H1 (cell line): ENCODE results near the gene MYH6. TPM values are rescaled to one million over a fixed set of nuclear protein-coding genes. Genes with fewer than 3 reads are reported as not detected.

Experiments
- CTCF ChIA-PET: fragments of 300-600 bp; sonication (Branson Sonifier 250); formaldehyde crosslinking; loops from one replicate; lab custom pipeline; 2021; ENCODE audit not compliant: partially characterized antibody; lab: Charles Lee
- POLR2A ChIA-PET: fragments of 300-600 bp; sonication (Branson Sonifier 250); formaldehyde crosslinking; loops from one replicate; lab custom pipeline; 2021; ENCODE audit warnings: inconsistent platforms; ENCODE audit not compliant: partially characterized antibody; lab: Charles Lee
- DNase-seq, 2 experiments: peaks; one replicate each; pipeline versions ENCODE4 v3.0.0 to v3.0.0-alpha.2; 2010 to 2022; ENCODE audit warnings: low spot score in 2 of 2, low read depth in 1 of 2, mixed read lengths in 1 of 2
- FAIRE-seq: peaks from 2 replicates; lab custom pipeline; 2011; peaks lifted over from hg19 to GRCh38; lab: Jason Lieb, UNC
- H2AFZ ChIP-seq: 2 replicates; pipeline ENCODE4 v1.8.1; 2012; ENCODE audit warnings: low read length, inconsistent platforms
- H2AK5ac ChIP-seq: 2 replicates; pipeline ENCODE4 v1.6.1; 2013; ENCODE audit warnings: low read depth, low read length
- H2BK120ac ChIP-seq: replicated peaks from 2 replicates; pipeline ENCODE3; 2013; ENCODE audit warnings: low read depth, low read length, inconsistent platforms
- H2BK12ac ChIP-seq: 2 replicates; pipeline ENCODE4 v1.6.1; 2013; ENCODE audit warnings: low read depth, low read length
- H2BK15ac ChIP-seq: 2 replicates; pipeline ENCODE4 v1.6.1; 2013; ENCODE audit warnings: low read length
- H2BK20ac ChIP-seq: 2 replicates; pipeline ENCODE4 v1.6.1; 2013; ENCODE audit warnings: low read length
- H2BK5ac ChIP-seq: 2 replicates; pipeline ENCODE4 v1.6.1; 2013; ENCODE audit warnings: low read depth, low read length
- H3K14ac ChIP-seq: 2 replicates; pipeline ENCODE4 v1.6.1; 2013; ENCODE audit warnings: inconsistent platforms; ENCODE audit not compliant: insufficient read length
- H3K18ac ChIP-seq: 2 replicates; pipeline ENCODE4 v1.6.1; 2013; ENCODE audit warnings: low read length; ENCODE audit errors: extremely low read depth
- H3K23ac ChIP-seq: 2 replicates; pipeline ENCODE4 v1.6.1; 2013; ENCODE audit warnings: inconsistent platforms; ENCODE audit not compliant: insufficient read length
- H3K23me2 ChIP-seq: 2 replicates; pipeline ENCODE4 v1.6.1; 2013; ENCODE audit warnings: low read depth, low read length
- H3K27ac ChIP-seq: 2 replicates; pipeline ENCODE4 v1.6.1; 2011; ENCODE audit warnings: low read depth, low read length, inconsistent platforms
- H3K27me3 ChIP-seq, 4 experiments: replicated peaks in 1 of 4; 1 replicate in 1 of 4; 2 replicates in 3 of 4; pipeline versions ENCODE4 v1.6.1 to v1.8.1; 2011 to 2013; ENCODE audit warnings: low read length in 3 of 4, mild to moderate bottlenecking in 3 of 4, inconsistent platforms in 2 of 4, mixed read lengths in 2 of 4, moderate library complexity in 1 of 4; ENCODE audit not compliant: control insufficient read depth in 3 of 4, insufficient read depth in 3 of 4; ENCODE audit errors: extremely low read depth in 1 of 4
- H3K36me3 ChIP-seq, 4 experiments: 2 replicates each; pipeline versions ENCODE4 v1.6.1 to v1.8.1; 2011 to 2013; ENCODE audit warnings: mild to moderate bottlenecking in 4 of 4, low read length in 3 of 4, moderate library complexity in 2 of 4, control low read depth in 1 of 4, inconsistent platforms in 1 of 4; ENCODE audit not compliant: insufficient read depth in 4 of 4, control insufficient read depth in 2 of 4
- H3K4ac ChIP-seq: replicated peaks from 2 replicates; pipeline ENCODE3; 2013; ENCODE audit warnings: low read length, low read depth, mixed read lengths, inconsistent platforms; ENCODE audit not compliant: insufficient read length
- H3K4me1 ChIP-seq, 4 experiments: replicated peaks in 1 of 4; 1 replicate in 1 of 4; 2 replicates in 3 of 4; pipeline versions ENCODE4 v1.6.1 to v1.8.1; 2011 to 2013; ENCODE audit warnings: low read length in 3 of 4, inconsistent platforms in 2 of 4, mixed read lengths in 1 of 4; ENCODE audit not compliant: insufficient read depth in 4 of 4, control insufficient read depth in 3 of 4
- H3K4me2 ChIP-seq, 2 experiments: 2 replicates each; pipeline versions ENCODE4 v1.6.1 to v1.8.1; 2011 to 2013; ENCODE audit warnings: low read depth in 2 of 2, low read length in 2 of 2, control low read depth in 1 of 2, inconsistent platforms in 1 of 2, mild to moderate bottlenecking in 1 of 2; ENCODE audit not compliant: insufficient read depth in 1 of 2
- H3K4me3 ChIP-seq, 4 experiments: fragments of 200-600, 300-600 bp in 1 of 4; sonication (generic), shearing (Covaris generic), sonication (Bioruptor Twin) in 1 of 4; 2 replicates each; pipeline versions ENCODE4 v1.5.1 to v1.8.1; 2011 to 2016; ENCODE audit warnings: low read length in 4 of 4, low read depth in 3 of 4, control low read depth in 2 of 4, inconsistent platforms in 2 of 4, mild to moderate bottlenecking in 2 of 4, mixed read lengths in 1 of 4, moderate library complexity in 1 of 4; ENCODE audit not compliant: insufficient read depth in 2 of 4; ENCODE audit errors: extremely low read depth in 1 of 4
- H3K56ac ChIP-seq: replicated peaks from 2 replicates; pipeline ENCODE3; 2013; ENCODE audit warnings: low read depth, mild to moderate bottlenecking, mixed read lengths, low read length, inconsistent platforms; ENCODE audit not compliant: insufficient read length
- H3K79me1 ChIP-seq: 2 replicates; pipeline ENCODE4 v1.6.1; 2013; ENCODE audit warnings: low read depth, low read length, control low read depth
- H3K79me2 ChIP-seq, 2 experiments: 2 replicates each; pipeline versions ENCODE4 v1.6.1 to v1.8.1; 2012 to 2013; ENCODE audit warnings: low read length in 2 of 2, mild to moderate bottlenecking in 2 of 2, inconsistent platforms in 1 of 2; ENCODE audit not compliant: insufficient read depth in 2 of 2, control insufficient read depth in 1 of 2
- H3K9ac ChIP-seq, 4 experiments: replicated peaks in 1 of 4; 1 replicate in 1 of 4; 2 replicates in 3 of 4; pipeline versions ENCODE4 v1.6.1 to v1.8.1; 2011 to 2013; ENCODE audit warnings: low read depth in 3 of 4, low read length in 3 of 4, control low read depth in 2 of 4, mild to moderate bottlenecking in 2 of 4, moderate library complexity in 2 of 4, inconsistent platforms in 1 of 4; ENCODE audit errors: extremely low read depth in 1 of 4
- H3K9me3 ChIP-seq, 2 experiments: 2 replicates each; pipeline versions ENCODE4 v1.6.1 to v1.8.1; 2012 to 2013; ENCODE audit warnings: mild to moderate bottlenecking in 2 of 2, moderate library complexity in 2 of 2, control low read depth in 1 of 2, inconsistent platforms in 1 of 2, low read depth in 1 of 2, low read length in 1 of 2, mixed read lengths in 1 of 2; ENCODE audit not compliant: insufficient read depth in 2 of 2
- H4K20me1 ChIP-seq, 2 experiments: replicated peaks in 1 of 2; 2 replicates each; pipeline versions ENCODE3 to v1.8.1; 2011 to 2013; ENCODE audit warnings: inconsistent platforms in 2 of 2, low read length in 2 of 2, mild to moderate bottlenecking in 1 of 2; ENCODE audit not compliant: insufficient read depth in 2 of 2, control insufficient read depth in 1 of 2
- H4K5ac ChIP-seq: 2 replicates; pipeline ENCODE4 v1.6.1; 2013; ENCODE audit warnings: low read length, low read depth, mixed read lengths, inconsistent platforms; ENCODE audit not compliant: insufficient read length
- H4K8ac ChIP-seq: 2 replicates; pipeline ENCODE4 v1.8.0; 2013; ENCODE audit warnings: mild to moderate bottlenecking, moderate library complexity, low read length, inconsistent platforms; ENCODE audit not compliant: insufficient read depth; ENCODE audit errors: extremely low read depth
- H4K91ac ChIP-seq: replicated peaks from 2 replicates; pipeline ENCODE3; 2013; ENCODE audit warnings: low read length, mixed read lengths, inconsistent platforms; ENCODE audit not compliant: insufficient read length
- EP300 ChIP-seq, 2 experiments: IDR thresholded peaks; 1 replicate in 1 of 2; 2 replicates in 1 of 2; pipeline ENCODE4 v1.6.1; 2011 to 2012; ENCODE audit warnings: low read depth in 2 of 2, low read length in 2 of 2, mild to moderate bottlenecking in 2 of 2, borderline replicate concordance in 1 of 2, inconsistent platforms in 1 of 2, moderate library complexity in 1 of 2
- GTF2F1 ChIP-seq: IDR thresholded peaks from 2 replicates; pipeline ENCODE4 v1.6.1; 2012; ENCODE audit warnings: low read depth, low read length, improper control_type of control experiment, borderline replicate concordance
- KDM1A ChIP-seq: fragments of 200-600, 300-600 bp; sonication (generic); IDR thresholded peaks from 2 replicates; pipeline ENCODE4 v1.7.1; 2016; ENCODE audit warnings: mild to moderate bottlenecking, low read length, borderline replicate concordance
- KDM5A ChIP-seq: fragments of 200-600 bp; IDR thresholded peaks from 2 replicates; pipeline ENCODE4 v1.7.1; 2012; ENCODE audit warnings: mild to moderate bottlenecking, low read length, inconsistent platforms, mixed read lengths
- MAFK ChIP-seq: IDR thresholded peaks from 2 replicates; pipeline ENCODE4 v1.6.1; 2012; ENCODE audit warnings: low read depth, mild to moderate bottlenecking, improper control_type of control experiment, low read length
- RBBP5 ChIP-seq: IDR thresholded peaks from 2 replicates; pipeline ENCODE4 v1.7.1; 2012; ENCODE audit warnings: low read depth, mild to moderate bottlenecking, inconsistent platforms, low read length, moderate library complexity, borderline replicate concordance
- SP2 ChIP-seq: IDR thresholded peaks from 2 replicates; pipeline ENCODE4 v1.6.1; 2012; ENCODE audit warnings: mild to moderate bottlenecking, low read length, inconsistent platforms
- USF2 ChIP-seq: IDR thresholded peaks from 2 replicates; pipeline ENCODE4 v1.6.1; 2011; ENCODE audit warnings: low read length, improper control_type of control experiment
- YY1 ChIP-seq: IDR thresholded peaks from 2 replicates; pipeline ENCODE4 v1.6.1; 2011; ENCODE audit warnings: low read depth, mild to moderate bottlenecking, low read length
- WGBS, 2 experiments: shearing (Covaris generic) in 1 of 2; methylation state at CpG; one replicate each; pipeline versions ENCODE4 v1.1.6 to v1.1.7; 2013 to 2015; ENCODE audit warnings: low lambda C conversion rate in 2 of 2, mixed read lengths in 2 of 2, inconsistent platforms in 1 of 2, low coverage in 1 of 2, missing lambda C conversion rate in 1 of 2; ENCODE audit not compliant: insufficient replicate concordance in 2 of 2, insufficient coverage in 1 of 2, insufficient read length in 1 of 2; ENCODE audit errors: extremely low coverage in 1 of 2, missing lambda C conversion rate in 1 of 2; 5-methylcytosine and 5-hydroxymethylcytosine counted together
- long read RNA-seq, 2 experiments: library from RNA in 1 of 2; library from capped mRNA in 1 of 2; stranded (forward); transcript quantifications; one replicate each; pipeline ENCODE4 v2.0.0, GENCODE V29; 2021; ENCODE audit warnings: inconsistent platforms in 1 of 2
- polyA minus RNA-seq, 3 experiments: library from RNA; depleted of rRNA, polyadenylated mRNA; stranded (reverse); fragments of >200 nt; gene quantifications; 1 replicate in 2 of 3; 2 replicates in 1 of 3; pipeline ENCODE4 v1.2.3, GENCODE V29; 2011
- polyA plus RNA-seq, 7 experiments: library from polyadenylated mRNA; depleted of rRNA in 3 of 7; stranded (reverse) in 5 of 7; unstranded in 2 of 7; fragments of >200 nt in 5 of 7; fragments of 200-250 nt in 2 of 7; gene quantifications; 1 replicate in 5 of 7; 2 replicates in 1 of 7; 4 replicates in 1 of 7; pipeline versions ENCODE4 v1.2.1 to v1.2.3, GENCODE V29; 2011 to 2013; ENCODE audit warnings: missing spikeins in 2 of 7, mixed read lengths in 2 of 7
- total RNA-seq: library from RNA; stranded (reverse); fragmentation: NEBNext Ultra II Directional; extraction: Animal tissue kit (Norgen Biotek cat#: 25700); gene quantifications from 2 replicates; pipeline ENCODE4 v1.2.1, GENCODE V29; 2021

MYH6 gene
- not detected in 2 replicates for total RNA-seq
- polyA plus RNA-seq (2011; rRNA removed) = 0.03 and 0.05 TPM in 2 replicates
- 0.06 TPM for polyA plus RNA-seq (2011; cell fraction: cytosol; rRNA removed)
- polyA plus RNA-seq (2011; cell fraction: nucleus; rRNA removed) = 0.16 TPM
- polyA plus RNA-seq (2012, experiment 1 of 2) = 0.04 to 0.08 TPM (median 0.08 TPM) in 3 of 4 replicates, not detected in the other
- not detected for polyA plus RNA-seq (2012, experiment 2 of 2)
- polyA plus RNA-seq (2013, experiment 1 of 2) = 0.04 TPM
- polyA plus RNA-seq (2013, experiment 2 of 2) = 0.02 TPM
- 0.25 TPM in 1 of 2 replicates, not detected in the other for polyA minus RNA-seq (2011; rRNA and poly(A)+ RNA removed)
- not detected for polyA minus RNA-seq (2011; cell fraction: cytosol; rRNA and poly(A)+ RNA removed)
- not detected for polyA minus RNA-seq (2011; cell fraction: nucleus; rRNA and poly(A)+ RNA removed)
- long read RNA-seq, experiment 1 = 0 reads
- long read RNA-seq, experiment 2 = 0 reads

GRCh38 chr14:23407516-23408306, at the start of gene MYH6:
Gene MYH6 (minus strand): TSS chr14:23408273. CDS start chr14:23407223, 1,050 bp downstream.
- no peak within 1 kb of the TSS for H2BK15ac ChIP-seq
- H4K20me1 ChIP-seq = no peaks in the 10 kb centered on the region
- H3K23me2 ChIP-seq = no peaks in the 10 kb centered on the region
- no peak within 1 kb of the TSS for H3K14ac ChIP-seq
- H4K91ac ChIP-seq = no peak within 1 kb of the TSS
- H3K4me3 ChIP-seq = no peak within 1 kb of the TSS
- H3K27me3 ChIP-seq = no peaks in the 10 kb centered on the region; a peak in 3 of 7 replicates
- H2BK20ac ChIP-seq = no peak within 1 kb of the TSS
- 93% methylated on average over 15 of the region's 15 CpGs; no CpG with 5 or more reads in 1 of the 2 experiments for WGBS, 2 experiments
- no peaks in the 10 kb centered on the region for H3K36me3 ChIP-seq
- no peak within 1 kb of the TSS for H3K18ac ChIP-seq
- CTCF ChIA-PET = no interaction called here
- H2AFZ ChIP-seq = no peak within 1 kb of the TSS
- H3K56ac ChIP-seq = no peak within 1 kb of the TSS
- H3K23ac ChIP-seq = no peak within 1 kb of the TSS
- no peak within 1 kb of the TSS for H2BK5ac ChIP-seq
- no peaks in the 10 kb centered on the region for H3K79me1 ChIP-seq
- POLR2A ChIA-PET = interaction anchor here (0.5 kb wide), 1 partner anchor 683 kb away, joined by 3 read pairs; no protein-coding TSS in a partner anchor
- no peak within 1 kb of the TSS for H2BK12ac ChIP-seq
- H3K9me3 ChIP-seq = no peaks in the 10 kb centered on the region
- no peak within 1 kb of the TSS for H3K27ac ChIP-seq
- H3K4ac ChIP-seq = no peak within 1 kb of the TSS
- no peak within 1 kb of the TSS; the same call in 1 of the 2 replicates for H4K8ac ChIP-seq
- FAIRE-seq (no peak), DNase-seq (no peak)
- H3K79me2 ChIP-seq = no peaks in the 10 kb centered on the region
- H2AK5ac ChIP-seq = no peak within 1 kb of the TSS
- H3K4me1 ChIP-seq = no peaks in the 10 kb centered on the region; a peak in 1 of 7 replicates
- no peak within 1 kb of the TSS for H2BK120ac ChIP-seq
- no peak within 1 kb of the TSS for H3K4me2 ChIP-seq
- no peak within 1 kb of the TSS for H3K9ac ChIP-seq
- no peak within 1 kb of the TSS for H4K5ac ChIP-seq
- TF ChIP-seq MAFK (no peak), USF2 (no peak), KDM1A (no peak), SP2 (no peak), GTF2F1 (no peak), RBBP5 (no peak), EP300 (IDR thresholded peaks at IDR 0.05; ENCODE audit: borderline replicate concordance in 1 of 2, low read depth in 2 of 2, low read length in 2 of 2) (no peak), YY1 (no peak), KDM5A (no peak)
